ENCODE data around the gene CARD10. TPM values are rescaled to one million over a fixed set of nuclear protein-coding genes. Genes with fewer than 3 reads are reported as not detected.

CARD10 gene
- total RNA-seq, 2 donors from 2014 or later, result 0.09 to 0.51 TPM

GRCh38 chr22:37516456-37516855, 2.8 kb downstream of the CARD10 start:
- Mint-ChIP-seq H3K27ac (no peak overlapping the region), H3K9me3 (no peaks in the 10 kb centered on the region), H3K36me3 (peaks cover 0 to 4% of the 10 kb centered on the region in 2 donors)
- no peak for DNase-seq (ENCODE audit: low spot score in 2 of 2)
- ATAC-seq, result no peak

GRCh38 chr22:37515901-37516300, 3.3 kb downstream of the CARD10 start:
- Mint-ChIP-seq H3K36me3 (peaks cover 0 to 4% of the 10 kb centered on the region in 2 donors), H3K9me3 (no peaks in the 10 kb centered on the region), H3K27ac (no peak overlapping the region)
- ATAC-seq, result no peak
- no peak for DNase-seq (ENCODE audit: low spot score in 2 of 2)

GRCh38 chr22:37514526-37515051, 4.6 kb downstream of the CARD10 start:
- H3K27ac Mint-ChIP-seq, result no peak overlapping the region
- DNase-seq (ENCODE audit: low spot score in 2 of 2) (no peak), ATAC-seq (no peak)
- H3K9me3 Mint-ChIP-seq, result no peaks in the 10 kb centered on the region
- H3K36me3 Mint-ChIP-seq, result peaks cover 0 to 4% of the 10 kb centered on the region in 2 donors

- Mint-ChIP-seq H3K27ac (peak overlapping the region in 1 of 2 donors; percentile 22), H3K9me3 (no peaks in the 10 kb centered on the region), H3K36me3 (no peaks in the 10 kb centered on the region)
- no peak for DNase-seq (ENCODE audit: low spot score in 2 of 2)
- ATAC-seq, result no peak
These were observed 7.7 kb downstream of the CARD10 start for GRCh38 chr22:37511395-37512104.

- ATAC-seq, result no peak
- no peak overlapping the region for H3K27ac Mint-ChIP-seq
- no peaks in the 10 kb centered on the region for H3K36me3 Mint-ChIP-seq
- H3K9me3 Mint-ChIP-seq, result no peaks in the 10 kb centered on the region
- no peak for DNase-seq (ENCODE audit: low spot score in 2 of 2)
These were observed 9.1 kb downstream of the CARD10 start for GRCh38 chr22:37510091-37510490.

GRCh38 chr22:37509059-37509860, 10.0 kb downstream of the CARD10 start:
- Mint-ChIP-seq H3K27ac (peak overlapping the region in 1 of 2 donors; percentile 36), H3K9me3 (no peaks in the 10 kb centered on the region), H3K36me3 (no peaks in the 10 kb centered on the region)
- no peak for ATAC-seq
- no peak for DNase-seq (ENCODE audit: low spot score in 2 of 2)

GRCh38 chr22:37508431-37508992, 10.7 kb downstream of the CARD10 start:
- ATAC-seq (no peak), DNase-seq (ENCODE audit: low spot score in 2 of 2) (no peak)
- H3K36me3 Mint-ChIP-seq, result no peaks in the 10 kb centered on the region
- H3K27ac Mint-ChIP-seq, result no peak overlapping the region
- no peaks in the 10 kb centered on the region for H3K9me3 Mint-ChIP-seq

- H3K36me3 Mint-ChIP-seq, result no peaks in the 10 kb centered on the region
- no peak overlapping the region for H3K27ac Mint-ChIP-seq
- H3K9me3 Mint-ChIP-seq, result no peaks in the 10 kb centered on the region
- ATAC-seq (no peak), DNase-seq (ENCODE audit: low spot score in 2 of 2) (no peak)
These were observed 11.5 kb downstream of the CARD10 start for GRCh38 chr22:37507731-37508130.

GRCh38 chr22:37505989-37506388, 13.2 kb downstream of the CARD10 start:
- H3K9me3 Mint-ChIP-seq, result no peaks in the 10 kb centered on the region
- DNase-seq (ENCODE audit: low spot score in 2 of 2) (no peak), ATAC-seq (no peak)
- H3K36me3 Mint-ChIP-seq, result no peaks in the 10 kb centered on the region
- H3K27ac Mint-ChIP-seq, result no peak overlapping the region

- Mint-ChIP-seq H3K9me3 (no peaks in the 10 kb centered on the region), H3K36me3 (no peaks in the 10 kb centered on the region), H3K27ac (no peak overlapping the region)
- DNase-seq (ENCODE audit: low spot score in 2 of 2), result no peak
- no peak for ATAC-seq
These were observed 13.7 kb downstream of the CARD10 start for GRCh38 chr22:37505565-37505964.

GRCh38 chr22:37504964-37505363, 14.3 kb downstream of the CARD10 start:
- no peak for DNase-seq (ENCODE audit: low spot score in 2 of 2)
- no peak for ATAC-seq
- H3K36me3 Mint-ChIP-seq, result no peaks in the 10 kb centered on the region
- no peaks in the 10 kb centered on the region for H3K9me3 Mint-ChIP-seq
- no peak overlapping the region for H3K27ac Mint-ChIP-seq

- Mint-ChIP-seq H3K9me3 (no peaks in the 10 kb centered on the region), H3K36me3 (no peaks in the 10 kb centered on the region)
- no peak for ATAC-seq
These were observed 15.4 kb downstream of the CARD10 start for GRCh38 chr22:37503850-37504249.

GRCh38 chr22:37503183-37503683, 16.0 kb downstream of the CARD10 start:
- Mint-ChIP-seq H3K9me3 (no peaks in the 10 kb centered on the region), H3K27ac (peak overlapping the region in 1 of 2 donors; percentile 4), H3K36me3 (no peaks in the 10 kb centered on the region)
- ATAC-seq, result no peak
- no peak for DNase-seq (ENCODE audit: low spot score in 2 of 2)

More at GRCh38 chr22:37503850-37504249, 15.4 kb downstream of the CARD10 start:
- no peak for DNase-seq (ENCODE audit: low spot score in 2 of 2)
- no peak overlapping the region for H3K27ac Mint-ChIP-seq

- DNase-seq (ENCODE audit: low spot score in 2 of 2), result no peak
- Mint-ChIP-seq H3K27ac (peak overlapping the region; percentile 9 to 90), H3K9me3 (no peaks in the 10 kb centered on the region), H3K36me3 (no peaks in the 10 kb centered on the region)
- no peak for ATAC-seq
These were observed 16.7 kb downstream of the CARD10 start for GRCh38 chr22:37502342-37503182.

- ATAC-seq, result no peak
- Mint-ChIP-seq H3K9me3 (no peaks in the 10 kb centered on the region), H3K36me3 (no peaks in the 10 kb centered on the region), H3K27ac (peak overlapping the region in 1 of 2 donors; percentile 9)
- no peak for DNase-seq (ENCODE audit: low spot score in 2 of 2)
These were observed 17.4 kb downstream of the CARD10 start for GRCh38 chr22:37501610-37502341.

Measured in activated naive CD4-positive, alpha-beta T cell treated with anti-CD3 and anti-CD28 coated beads, Interleukin-2, amount 50 U/mL, for 72 hours (primary cell).